Measurements from ENCODE around the gene MED12.

DNA sequence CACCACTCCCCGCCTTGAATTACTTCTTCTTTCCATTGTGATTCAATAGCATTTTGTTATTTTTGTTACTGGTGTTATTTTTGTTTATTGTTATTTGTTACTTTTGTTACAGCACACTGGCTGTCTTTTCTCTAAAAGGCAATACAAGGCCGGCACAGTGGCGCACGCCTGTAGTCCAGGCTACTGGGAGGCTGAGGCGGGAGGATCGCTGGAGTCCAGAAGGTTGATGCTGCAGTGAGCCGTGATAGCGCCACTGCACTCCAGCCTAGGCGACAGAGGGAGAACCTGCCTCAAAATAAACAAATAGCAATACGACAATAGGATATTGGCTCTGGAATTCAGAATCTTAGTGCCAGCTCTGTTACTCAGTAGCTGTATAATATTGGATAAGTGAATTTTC lies 1.0 kb upstream of the MED12 start:
- no peak for TF ChIP-seq CTCF (IDR thresholded peaks at IDR 0.05)
- no peak for TF ChIP-seq EZH2 (IDR thresholded peaks at IDR 0.05; ENCODE audit: borderline replicate concordance, insufficient read depth, low read depth, low read length, poor library complexity, severe bottlenecking)

Measured in B cell (primary cell).